Measurements from ENCODE around the gene ZBTB16.

ZBTB16 gene

GRCh38 chr11:114219559-114220349, 160.2 kb downstream of the ZBTB16 start:
- no peak for DNase-seq

GRCh38 chr11:114221037-114221436, 161.5 kb downstream of the ZBTB16 start:
- no peak for DNase-seq

- DNase-seq = no peak
Observed at GRCh38 chr11:114225661-114226060, 166.2 kb downstream of the ZBTB16 start.

GRCh38 chr11:114226356-114226755, 166.8 kb downstream of the ZBTB16 start:
- no peak for DNase-seq

- DNase-seq = peak; percentile 60
Observed at GRCh38 chr11:114228435-114229411, 169.2 kb downstream of the ZBTB16 start.

GRCh38 chr11:114230031-114230704, 170.7 kb downstream of the ZBTB16 start:
- DNase-seq = no peak

GRCh38 chr11:114232400-114233059, 173.0 kb downstream of the ZBTB16 start:
- DNase-seq = no peak

GRCh38 chr11:114233755-114234154, 174.2 kb downstream of the ZBTB16 start:
- DNase-seq = no peak

- no peak for DNase-seq
Observed at GRCh38 chr11:114236829-114237228, 177.3 kb downstream of the ZBTB16 start.

- no peak for DNase-seq
Observed at GRCh38 chr11:114237321-114238280, 178.1 kb downstream of the ZBTB16 start.

- DNase-seq = no peak
Observed at GRCh38 chr11:114239753-114240161, 180.2 kb downstream of the ZBTB16 start.

GRCh38 chr11:114242032-114242431, 182.5 kb downstream of the ZBTB16 start:
- no peak for DNase-seq

GRCh38 chr11:114243461-114244372, 184.2 kb downstream of the ZBTB16 start:
- no peak for DNase-seq

GRCh38 chr11:114244726-114245394, 185.3 kb downstream of the ZBTB16 start:
- no peak for DNase-seq

GRCh38 chr11:114246321-114247069, 187.0 kb downstream of the ZBTB16 start:
- no peak for DNase-seq

GRCh38 chr11:114247070-114247789, 187.7 kb downstream of the ZBTB16 start:
- no peak for DNase-seq

- no peak for DNase-seq
Observed at GRCh38 chr11:114250180-114250579, 190.7 kb downstream of the ZBTB16 start.

All from midbrain (tissue), 1 donor.